PC-9 (cell line): ENCODE results near the gene C19orf38. TPM values are rescaled to one million over a fixed set of nuclear protein-coding genes. Genes with fewer than 3 reads are reported as not detected.
A peak's percentile ranks its signal among the peaks of the same experiment; 100 is the strongest.

Experiments used
- BruUV-seq: library from RNA; stranded (reverse); fragments of 400-500 nt; replicated peaks from 2 replicates; lab custom pipeline; 2021; lab: Mats Ljungman, UMichigan
- CTCF ChIA-PET: fragments of 300-600 bp; sonication (Branson Sonifier 250); formaldehyde crosslinking; loops from one replicate; lab custom pipeline; 2022; ENCODE audit warnings: antibody characterized with exemption; lab: Charles Lee
- POLR2A ChIA-PET: fragments of 300-600 bp; sonication (Branson Sonifier 250); formaldehyde crosslinking; loops from one replicate; lab custom pipeline; 2022; ENCODE audit warnings: antibody characterized with exemption; ENCODE audit not compliant: unreplicated experiment; lab: Charles Lee
- DNase-seq, 2 experiments: peaks; one replicate each; pipeline versions ENCODE4 v3.0.0 to v3.0.0-alpha.2; 2015 to 2022; ENCODE audit warnings: mixed read lengths in 1 of 2
- H2AFZ ChIP-seq: fragments of 200-600 bp; sonication (generic); 2 replicates; pipeline ENCODE4 v1.8.1; 2017; ENCODE audit warnings: antibody characterized with exemption
- H3F3A ChIP-seq: fragments of 200-600 bp; sonication (generic); 2 replicates; pipeline ENCODE4 v1.8.1; 2017; ENCODE audit warnings: antibody characterized with exemption, mild to moderate bottlenecking, low read depth; ENCODE audit not compliant: insufficient read depth
- H3K27ac ChIP-seq: fragments of 200-600 bp; sonication (generic); 2 replicates; pipeline ENCODE4 v1.6.1; 2016; ENCODE audit warnings: mixed run types
- H3K27me3 ChIP-seq: fragments of 200-600 bp; sonication (generic); 2 replicates; pipeline ENCODE4 v1.6.1; 2016; ENCODE audit warnings: low read depth, mixed run types; ENCODE audit not compliant: insufficient read depth
- H3K36me3 ChIP-seq: fragments of 200-600 bp; sonication (generic); 2 replicates; pipeline ENCODE4 v1.6.1; 2016; ENCODE audit warnings: low read depth, mixed run types
- H3K4me1 ChIP-seq: fragments of 200-600 bp; sonication (generic); replicated peaks from 2 replicates; pipeline ENCODE4 v1.6.1; 2016; ENCODE audit warnings: mixed run types; ENCODE audit not compliant: insufficient read depth
- H3K4me2 ChIP-seq: fragments of 200-600 bp; sonication (generic); 2 replicates; pipeline ENCODE4 v1.6.1; 2017; ENCODE audit warnings: mixed run types
- H3K4me3 ChIP-seq: fragments of 200-600 bp; sonication (generic); 2 replicates; pipeline ENCODE4 v1.6.1; 2016; ENCODE audit warnings: mixed run types
- H3K79me2 ChIP-seq: fragments of 200-600 bp; sonication (generic); 2 replicates; pipeline ENCODE4 v1.6.1; 2017; ENCODE audit warnings: low read depth, mixed run types
- H3K9me2 ChIP-seq: fragments of 200-600 bp; sonication (generic); 2 replicates; pipeline ENCODE4 v1.8.1; 2017; ENCODE audit warnings: mild to moderate bottlenecking; ENCODE audit not compliant: insufficient read depth
- H3K9me3 ChIP-seq: fragments of 200-600 bp; sonication (generic); 2 replicates; pipeline ENCODE4 v1.8.1; 2016; ENCODE audit warnings: low read depth; ENCODE audit not compliant: insufficient read depth
- H4K20me1 ChIP-seq: fragments of 200-600 bp; sonication (generic); 2 replicates; pipeline ENCODE4 v1.8.1; 2017; ENCODE audit not compliant: insufficient read depth
- EZH2 ChIP-seq: fragments of 200-600 bp; sonication (generic); IDR thresholded peaks from 2 replicates; pipeline ENCODE4 v1.8.0; 2017; ENCODE audit warnings: antibody characterized with exemption, low read depth
- intact Hi-C: fragments of 100-400 bp; cut with micrococcal nuclease; formaldehyde crosslinking; loops from one replicate; pipeline ENCODE4 v1.10.0; 2022; ENCODE audit not compliant: unreplicated experiment
- total RNA-seq: library from RNA; stranded (reverse); gene quantifications from 2 replicates; pipeline ENCODE4 v1.2.3, GENCODE V29; 2021
- TF ChIP-seq, protein P1 (sequence below): fragments of 200-600 bp; sonication (generic); conservative IDR thresholded peaks from 2 replicates; pipeline ENCODE4 v1.6.1; 2017; ENCODE audit warnings: mixed run types, antibody characterized with exemption, mild to moderate bottlenecking, moderate library complexity

C19orf38 gene
- total RNA-seq, 1 experiment from 2014 or later = 0.59 TPM

DNA sequence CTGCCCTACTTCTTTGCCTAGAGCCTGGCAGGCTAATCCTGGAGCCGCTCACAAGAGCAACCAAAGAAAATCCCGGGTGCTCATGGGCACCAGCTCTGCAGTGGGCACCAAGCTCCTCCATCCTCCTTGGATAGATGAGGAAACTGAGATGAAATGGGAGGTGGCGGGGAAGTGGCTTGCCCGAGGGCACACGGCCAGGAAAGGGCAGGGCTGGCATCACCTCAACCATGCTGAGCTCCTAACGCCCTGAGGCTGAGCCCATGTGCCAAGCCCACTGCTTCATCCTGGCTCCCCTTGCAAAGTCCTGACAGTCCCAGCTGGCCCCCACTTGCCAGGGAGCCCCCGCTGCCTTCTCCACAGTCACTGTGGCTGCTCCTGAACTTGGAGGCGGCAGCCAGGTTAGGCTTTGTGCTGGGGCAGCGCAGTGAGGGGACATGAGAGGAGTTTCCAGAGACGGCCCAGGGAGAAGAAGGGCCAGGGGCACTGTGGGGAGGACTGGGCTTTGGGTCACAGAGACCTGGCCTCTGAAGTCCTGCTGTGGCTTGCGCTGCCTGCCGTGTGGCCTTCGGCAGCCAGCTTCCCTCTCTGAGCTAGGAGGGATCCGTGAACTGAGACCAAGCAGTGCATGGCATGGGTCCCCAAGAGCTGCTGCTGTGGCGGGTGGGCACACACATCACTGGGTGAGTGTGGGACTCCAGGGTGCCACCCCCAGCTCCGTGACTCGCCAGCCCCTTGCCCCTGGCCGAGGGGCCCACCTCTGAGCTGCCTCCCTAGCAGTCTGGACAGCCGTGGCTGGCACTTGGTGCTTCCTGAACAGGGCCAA lies 29.7 kb upstream of the C19orf38 start:
- Histone ChIP-seq H3K27me3 (no peaks in the 10 kb centered on the region), H4K20me1 (peaks cover 4% of the 10 kb centered on the region; the same call in 1 of the 2 replicates), H3F3A (peaks cover 17% of the 10 kb centered on the region; the same call in 1 of the 2 replicates), H3K36me3 (0 out of 2 replicates have a peak, but pooled peaks cover 5% of the 10 kb centered on the region), H3K4me2 (no peak overlapping the region), H3K9me3 (no peaks in the 10 kb centered on the region), H3K27ac (no peak overlapping the region), H3K4me1 (no peaks in the 10 kb centered on the region), H3K79me2 (no peaks in the 10 kb centered on the region), H3K4me3 (no peak overlapping the region), H3K9me2 (no peaks in the 10 kb centered on the region), H2AFZ (no peak overlapping the region)
- TF ChIP-seq, protein P1, sequence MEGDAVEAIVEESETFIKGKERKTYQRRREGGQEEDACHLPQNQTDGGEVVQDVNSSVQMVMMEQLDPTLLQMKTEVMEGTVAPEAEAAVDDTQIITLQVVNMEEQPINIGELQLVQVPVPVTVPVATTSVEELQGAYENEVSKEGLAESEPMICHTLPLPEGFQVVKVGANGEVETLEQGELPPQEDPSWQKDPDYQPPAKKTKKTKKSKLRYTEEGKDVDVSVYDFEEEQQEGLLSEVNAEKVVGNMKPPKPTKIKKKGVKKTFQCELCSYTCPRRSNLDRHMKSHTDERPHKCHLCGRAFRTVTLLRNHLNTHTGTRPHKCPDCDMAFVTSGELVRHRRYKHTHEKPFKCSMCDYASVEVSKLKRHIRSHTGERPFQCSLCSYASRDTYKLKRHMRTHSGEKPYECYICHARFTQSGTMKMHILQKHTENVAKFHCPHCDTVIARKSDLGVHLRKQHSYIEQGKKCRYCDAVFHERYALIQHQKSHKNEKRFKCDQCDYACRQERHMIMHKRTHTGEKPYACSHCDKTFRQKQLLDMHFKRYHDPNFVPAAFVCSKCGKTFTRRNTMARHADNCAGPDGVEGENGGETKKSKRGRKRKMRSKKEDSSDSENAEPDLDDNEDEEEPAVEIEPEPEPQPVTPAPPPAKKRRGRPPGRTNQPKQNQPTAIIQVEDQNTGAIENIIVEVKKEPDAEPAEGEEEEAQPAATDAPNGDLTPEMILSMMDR = no peak
- TF ChIP-seq EZH2 = no peak
- no peak for DNase-seq
- intact Hi-C loops = no loop called here
- BruUV-seq = no TSS peak
- POLR2A ChIA-PET = no interaction called here
- CTCF ChIA-PET = no interaction called here

- Histone ChIP-seq H3K4me2 (no peak overlapping the region), H3K36me3 (0 out of 2 replicates have a peak, but pooled peaks cover 7% of the 10 kb centered on the region), H3K27ac (no peak overlapping the region), H3K4me1 (no peaks in the 10 kb centered on the region), H3K9me3 (no peaks in the 10 kb centered on the region), H3K79me2 (no peaks in the 10 kb centered on the region), H3K9me2 (no peaks in the 10 kb centered on the region), H2AFZ (no peak overlapping the region), H3F3A (peaks cover 10% of the 10 kb centered on the region; the same call in 1 of the 2 replicates), H4K20me1 (peaks cover 4% of the 10 kb centered on the region; the same call in 1 of the 2 replicates), H3K4me3 (no peak overlapping the region), H3K27me3 (no peaks in the 10 kb centered on the region)
- TF ChIP-seq, protein P1 = no peak
- no peak for TF ChIP-seq EZH2
- BruUV-seq = no TSS peak
- intact Hi-C loops = no loop called here
- POLR2A ChIA-PET = no interaction called here
- no peak for DNase-seq
- CTCF ChIA-PET = no interaction called here
Observed at GRCh38 chr19:10819124-10820060, 28.8 kb upstream of the C19orf38 start.

DNA sequence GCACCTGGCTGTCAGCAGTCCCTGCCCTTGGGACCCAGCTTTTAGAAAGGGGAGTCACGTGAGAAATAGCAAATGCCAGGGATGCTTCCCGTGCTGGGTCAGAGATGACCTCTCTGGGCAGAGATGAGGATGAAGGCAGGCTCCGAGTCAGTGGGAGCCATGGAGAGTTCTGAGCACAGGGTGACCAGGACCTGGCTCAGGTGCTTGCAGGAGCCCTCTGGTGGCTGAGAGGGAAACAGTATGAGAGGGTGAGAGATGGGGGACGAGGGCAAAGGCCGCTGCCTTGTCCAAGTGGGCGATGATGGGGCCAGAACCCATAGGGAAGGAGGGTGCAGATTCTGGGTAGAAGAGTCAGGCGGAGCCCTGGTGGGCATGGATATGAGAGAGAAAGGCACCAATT lies 28.0 kb upstream of the C19orf38 start:
- H3K79me2 ChIP-seq = no peaks in the 10 kb centered on the region
- H3F3A ChIP-seq = peaks cover 7% of the 10 kb centered on the region; the same call in 1 of the 2 replicates
- H3K36me3 ChIP-seq = 0 out of 2 replicates have a peak, but pooled peaks cover 11% of the 10 kb centered on the region
- ChIA-PET POLR2A (no interaction called here), CTCF (no interaction called here)
- H2AFZ ChIP-seq = no peak overlapping the region
- no peaks in the 10 kb centered on the region for H3K9me3 ChIP-seq
- no peak overlapping the region for H3K4me2 ChIP-seq
- intact Hi-C loops = no loop called here
- H3K4me3 ChIP-seq = no peak overlapping the region
- peaks cover 4% of the 10 kb centered on the region; the same call in 1 of the 2 replicates for H4K20me1 ChIP-seq
- H3K27me3 ChIP-seq = no peaks in the 10 kb centered on the region
- H3K9me2 ChIP-seq = no peaks in the 10 kb centered on the region
- H3K27ac ChIP-seq = no peak overlapping the region
- no TSS peak for BruUV-seq
- no peaks in the 10 kb centered on the region for H3K4me1 ChIP-seq
- DNase-seq = no peak
- no peak for TF ChIP-seq EZH2
- TF ChIP-seq, protein P1 = peak; percentile 36; the same call in 1 of the 2 replicates
